HEK293 (cell line): ENCODE results near the gene RNF40.

Experiments used
- CTCF ChIA-PET: fragments of 350-600 bp; formaldehyde crosslinking; extraction: SDS; loops from one replicate; lab custom pipeline; 2021; ENCODE audit warnings: antibody characterized with exemption; lab: Yijun Ruan, JAX
- POLR2A ChIA-PET: fragments of 300-600 bp; formaldehyde crosslinking; extraction: SDS; loops from one replicate; lab custom pipeline; 2020; ENCODE audit warnings: antibody characterized with exemption, inconsistent platforms; lab: Yijun Ruan, JAX
- H3K27ac ChIP-seq: fragments of 200-500 bp; sonication (Bioruptor generic); 2 replicates; pipeline ENCODE4 v1.5.1; 2014; ENCODE audit warnings: low read depth, low read length, control low read depth, inconsistent platforms; ENCODE audit errors: extremely low read depth
- H3K36me3 ChIP-seq, 2 experiments: fragments of 200-500 bp in 1 of 2; sonication (Bioruptor generic) in 1 of 2; 1 replicate in 1 of 2; 2 replicates in 1 of 2; pipeline ENCODE4 v1.5.1; 2014 to 2017; ENCODE audit warnings: inconsistent platforms in 2 of 2, low read length in 2 of 2; ENCODE audit not compliant: control insufficient read depth in 2 of 2, insufficient read depth in 1 of 2
- H3K4me1 ChIP-seq: fragments of 200-500 bp; sonication (Bioruptor generic); 2 replicates; pipeline ENCODE4 v1.5.1; 2014; ENCODE audit warnings: mild to moderate bottlenecking, low read length, inconsistent platforms; ENCODE audit not compliant: control insufficient read depth, insufficient read depth
- H3K4me3 ChIP-seq: 2 replicates; pipeline ENCODE4 v1.5.1; 2011; ENCODE audit warnings: low read depth, mild to moderate bottlenecking, control low read depth, low read length, moderate library complexity
- H3K9me3 ChIP-seq: fragments of 200-500 bp; sonication (Bioruptor generic); 2 replicates; pipeline ENCODE4 v1.5.1; 2014; ENCODE audit warnings: low read depth, low read length, inconsistent platforms; ENCODE audit not compliant: control insufficient read depth, insufficient read depth
- HOXC10 ChIP-seq: sonication (generic); formaldehyde crosslinking; IDR thresholded peaks from 2 replicates; pipeline ENCODE4 v1.8.1; 2023; ENCODE audit warnings: mild to moderate bottlenecking, missing genetic modification reagents
- PRDM1 ChIP-seq: fragments of 450-650 bp; formaldehyde crosslinking; IDR thresholded peaks from 2 replicates; pipeline ENCODE4; 2016; ENCODE audit warnings: missing biosample characterization, missing genetic modification characterization
- SCRT1 ChIP-seq: fragments of 450-650 bp; formaldehyde crosslinking; IDR thresholded peaks from 2 replicates; pipeline ENCODE4 v1.5.1; 2016; ENCODE audit warnings: missing biosample characterization, missing genetic modification characterization, borderline replicate concordance
- SCRT2 ChIP-seq: fragments of 450-650 bp; formaldehyde crosslinking; IDR thresholded peaks from 2 replicates; pipeline ENCODE4 v1.5.1; 2016; ENCODE audit warnings: missing biosample characterization, missing genetic modification characterization
- ZBTB20 ChIP-seq: fragments of 450-650 bp; formaldehyde crosslinking; IDR thresholded peaks from 2 replicates; pipeline ENCODE4 v1.5.1; 2016; ENCODE audit warnings: missing biosample characterization, missing genetic modification characterization
- ZBTB26 ChIP-seq: fragments of 450-650 bp; formaldehyde crosslinking; optimal IDR thresholded peaks from 2 replicates; pipeline ENCODE3; 2016; ENCODE audit warnings: missing biosample characterization, mild to moderate bottlenecking, missing genetic modification characterization
- ZBTB6 ChIP-seq: fragments of 450-650 bp; formaldehyde crosslinking; IDR thresholded peaks from 2 replicates; pipeline ENCODE4 v1.5.1; 2017; ENCODE audit warnings: missing biosample characterization, missing genetic modification characterization
- ZFHX2 ChIP-seq: fragments of 450-650 bp; formaldehyde crosslinking; conservative IDR thresholded peaks from 2 replicates; pipeline ENCODE4 v1.5.1; 2016; ENCODE audit warnings: missing biosample characterization, missing genetic modification characterization
- ZNF202 ChIP-seq: fragments of 450-650 bp; formaldehyde crosslinking; IDR thresholded peaks from 2 replicates; pipeline ENCODE4 v1.5.1; 2016; ENCODE audit warnings: missing biosample characterization, missing genetic modification characterization, borderline replicate concordance
- ZNF530 ChIP-seq: fragments of 450-650 bp; formaldehyde crosslinking; IDR thresholded peaks from 2 replicates; pipeline ENCODE4 v1.5.1; 2016; ENCODE audit warnings: low read depth, missing biosample characterization, missing genetic modification characterization
- ZNF560 ChIP-seq: fragments of 450-650 bp; formaldehyde crosslinking; IDR thresholded peaks from 2 replicates; pipeline ENCODE4 v1.5.1; 2017; ENCODE audit warnings: missing biosample characterization, missing genetic modification characterization, borderline replicate concordance
- ZNF600 ChIP-seq: fragments of 450-650 bp; formaldehyde crosslinking; IDR thresholded peaks from 2 replicates; pipeline ENCODE4 v1.5.1; 2016; ENCODE audit warnings: missing biosample characterization, missing genetic modification characterization
- ZNF654 ChIP-seq: fragments of 450-650 bp; formaldehyde crosslinking; IDR thresholded peaks from 2 replicates; pipeline ENCODE4 v1.5.1; 2016; ENCODE audit warnings: low read depth, missing biosample characterization, missing genetic modification characterization
- ZNF677 ChIP-seq: fragments of 450-650 bp; IDR thresholded peaks from 2 replicates; pipeline ENCODE4 v1.5.0; 2018; ENCODE audit warnings: missing biosample characterization, mild to moderate bottlenecking, missing genetic modification characterization, moderate library complexity
- ZNF785 ChIP-seq: fragments of 450-650 bp; formaldehyde crosslinking; IDR thresholded peaks from 2 replicates; pipeline ENCODE4 v1.5.1; 2016; ENCODE audit warnings: missing biosample characterization, missing genetic modification characterization
- ZSCAN18 ChIP-seq: fragments of 450-650 bp; formaldehyde crosslinking; IDR thresholded peaks from 2 replicates; pipeline ENCODE4 v1.5.1; 2016; ENCODE audit warnings: missing biosample characterization, missing genetic modification characterization

The RNF40 gene

GRCh38 chr16:30722916-30723315, 39.2 kb upstream of the RNF40 start:
- Histone ChIP-seq H3K4me1 (no peaks in the 10 kb centered on the region), H3K4me3 (no peak overlapping the region), H3K9me3 (no peaks in the 10 kb centered on the region), H3K36me3 (peaks cover 74 to 96% of the 10 kb centered on the region in 2 experiments), H3K27ac (no peak overlapping the region)
- POLR2A ChIA-PET: interaction anchor here (0.8 to 1.4 kb wide), 4 partner anchors 12 to 24 kb away, joined by 3 to 4 read pairs (median 3); partner anchors contain the start of gene SRCAP
- CTCF ChIA-PET: interaction anchor here (0.5 to 1.5 kb wide), 3 partner anchors 11 to 20 kb away, joined by 3 to 4 read pairs (median 3); no protein-coding TSS in a partner anchor
- TF ChIP-seq PRDM1 (tag by site-specific recombination): no peak
- no peak for TF ChIP-seq ZNF654 (tag by site-specific recombination)
- TF ChIP-seq ZNF202 (tag by site-specific recombination): no peak
- TF ChIP-seq SCRT2: no peak
- TF ChIP-seq ZNF785: no peak
- TF ChIP-seq ZBTB26: no peak
- no peak for TF ChIP-seq ZNF560 (tag by site-specific recombination)

GRCh38 chr16:30723725-30724355, 38.3 kb upstream of the RNF40 start:
- TF ChIP-seq HOXC10 (CRISPR knock-in tag) (no peak), ZBTB6 (tag by site-specific recombination) (peak; percentile 96; the same call in 1 of the 2 replicates), ZFHX2 (tag by site-specific recombination) (no peak), ZNF677 (tag by site-specific recombination) (no peak), SCRT2 (peak; percentile 82), ZBTB20 (tag by site-specific recombination) (no peak), SCRT1 (tag by site-specific recombination) (peak; percentile 47; the same call in 1 of the 2 replicates), ZNF600 (peak; percentile 44), ZNF530 (tag by site-specific recombination) (no peak)
- CTCF ChIA-PET: interaction anchor here (0.6 to 1.5 kb wide), 2 partner anchors 21 to 928 kb away, joined by 3 read pairs; no protein-coding TSS in a partner anchor
- peaks cover 67 to 98% of the 10 kb centered on the region in 2 experiments for H3K36me3 ChIP-seq
- no peak overlapping the region for H3K4me3 ChIP-seq
- H3K9me3 ChIP-seq: no peaks in the 10 kb centered on the region
- H3K27ac ChIP-seq: no peak overlapping the region
- POLR2A ChIA-PET: interaction anchor here (0.5 to 1.9 kb wide), 8 partner anchors 9 to 309 kb away, joined by 3 to 8 read pairs (median 3); partner anchors contain the start of genes PHKG2 and SRCAP
- no peaks in the 10 kb centered on the region for H3K4me1 ChIP-seq

GRCh38 chr16:30724641-30725417, 37.3 kb upstream of the RNF40 start:
- CTCF ChIA-PET: interaction anchor here (0.6 kb wide), 2 partner anchors 23 to 929 kb away, joined by 3 read pairs; partner anchors contain the start of gene PHKG2
- TF ChIP-seq HOXC10 (CRISPR knock-in tag) (no peak), ZBTB6 (tag by site-specific recombination) (peak; percentile 46; the same call in 1 of the 2 replicates), ZSCAN18 (tag by site-specific recombination) (no peak)
- TF ChIP-seq, all 188 proteins: peak for 1

More at GRCh38 chr16:30724641-30725417, 37.3 kb upstream of the RNF40 start:
- Histone ChIP-seq H3K27ac (no peak overlapping the region), H3K9me3 (no peaks in the 10 kb centered on the region), H3K4me1 (no peaks in the 10 kb centered on the region), H3K36me3 (peaks cover 67 to 100% of the 10 kb centered on the region in 2 experiments), H3K4me3 (no peak overlapping the region)
- POLR2A ChIA-PET: interaction anchor here (0.5 to 1.9 kb wide), 7 partner anchors 18 to 720 kb away, joined by 3 to 10 read pairs (median 3); partner anchors contain the start of gene PHKG2
